GM23338 (cell line): ENCODE data around the gene NPDC1. TPM values are rescaled to one million over a fixed set of nuclear protein-coding genes. Genes with fewer than 3 reads are reported as not detected.

ENCODE experiments used
- ATAC-seq: fragments of 200-7000 bp; cut with Tn5 transposase; 3 replicates; pipeline ENCODE4 v1.9.1; 2020
- DNase-seq: peaks from one replicate; pipeline ENCODE4 v3.0.0-alpha.2; 2015; ENCODE audit warnings: low spot score
- H2AFZ ChIP-seq: fragments of 200-600 bp; sonication (generic); 2 replicates; pipeline ENCODE4 v1.8.0; 2016; ENCODE audit warnings: antibody characterized with exemption, mild to moderate bottlenecking, moderate library complexity
- H3F3A ChIP-seq: fragments of 200-600 bp; sonication (generic); replicated peaks from 2 replicates; pipeline ENCODE4 v1.8.0; 2017; ENCODE audit warnings: antibody characterized with exemption, mixed run types, low read depth
- H3K27ac ChIP-seq: fragments of 200-600 bp; sonication (generic); 2 replicates; pipeline ENCODE4 v1.6.1; 2016; ENCODE audit warnings: low read depth
- H3K27me3 ChIP-seq: fragments of 200-600 bp; sonication (generic); 2 replicates; pipeline ENCODE4 v1.8.0; 2016; ENCODE audit warnings: mild to moderate bottlenecking, mixed run types, moderate library complexity; ENCODE audit not compliant: insufficient read depth
- H3K36me3 ChIP-seq: fragments of 200-600 bp; sonication (generic); 2 replicates; pipeline ENCODE4 v1.8.0; 2016; ENCODE audit warnings: mild to moderate bottlenecking; ENCODE audit not compliant: insufficient read depth
- H3K4me1 ChIP-seq: fragments of 200-600 bp; sonication (generic); 2 replicates; pipeline ENCODE4 v1.8.0; 2016; ENCODE audit warnings: mild to moderate bottlenecking, moderate library complexity; ENCODE audit not compliant: insufficient read depth
- H3K4me2 ChIP-seq: fragments of 200-600 bp; sonication (generic); 2 replicates; pipeline ENCODE4 v1.7.1; 2017; ENCODE audit warnings: mixed run types
- H3K4me3 ChIP-seq: fragments of 200-600 bp; sonication (generic); 2 replicates; pipeline ENCODE4 v1.6.1; 2016; ENCODE audit warnings: mixed run types
- H3K79me2 ChIP-seq: fragments of 200-600 bp; sonication (generic); replicated peaks from 2 replicates; pipeline ENCODE4 v1.8.0; 2017; ENCODE audit warnings: mild to moderate bottlenecking; ENCODE audit not compliant: insufficient read depth
- H3K9me2 ChIP-seq: fragments of 200-600 bp; sonication (generic); 2 replicates; pipeline ENCODE4 v1.8.0; 2017; ENCODE audit not compliant: insufficient read depth
- H4K20me1 ChIP-seq: fragments of 200-600 bp; sonication (generic); replicated peaks from 2 replicates; pipeline ENCODE4 v1.8.0; 2017; ENCODE audit warnings: mild to moderate bottlenecking; ENCODE audit not compliant: insufficient read depth
- H3K27ac Mint-ChIP-seq: 2 replicates; pipeline ENCODE4 v1.8.0; 2020; ENCODE audit warnings: inconsistent platforms, mild to moderate bottlenecking, moderate library complexity, mixed read lengths
- H3K27me3 Mint-ChIP-seq: 3 replicates; pipeline ENCODE4 v1.8.0; 2022; ENCODE audit warnings: low read depth, mild to moderate bottlenecking, moderate library complexity, mixed read lengths, inconsistent platforms; ENCODE audit not compliant: insufficient read depth, poor library complexity
- H3K36me3 Mint-ChIP-seq: 3 replicates; pipeline ENCODE4 v1.8.0; 2021; ENCODE audit warnings: low read depth, mild to moderate bottlenecking, inconsistent platforms, moderate library complexity, mixed read lengths
- H3K4me1 Mint-ChIP-seq: 3 replicates; pipeline ENCODE4 v1.8.0; 2020; ENCODE audit warnings: mild to moderate bottlenecking, inconsistent platforms, mixed read lengths
- H3K4me3 Mint-ChIP-seq: 3 replicates; pipeline ENCODE4 v1.8.0; 2021; ENCODE audit warnings: moderate library complexity, mild to moderate bottlenecking, inconsistent platforms, mixed read lengths
- H3K9me3 Mint-ChIP-seq: 3 replicates; pipeline ENCODE4 v1.8.0; 2020; ENCODE audit warnings: moderate library complexity, mild to moderate bottlenecking, inconsistent platforms, mixed read lengths
- CREB1 ChIP-seq: fragments of 250-450 bp; sonication (Bioruptor Pico); IDR thresholded peaks from 2 replicates; pipeline ENCODE4 v1.5.0; 2020; ENCODE audit warnings: low read depth, mild to moderate bottlenecking, moderate library complexity
- CTCF ChIP-seq, 2 experiments: fragments of 200-600 bp in 1 of 2; sonication (generic) in 1 of 2; conservative IDR thresholded peaks; 2 replicates each; pipeline versions ENCODE4 v1.5.1 to v1.6.1; 2016 to 2017; ENCODE audit warnings: antibody characterized with exemption in 2 of 2, low read depth in 2 of 2, mild to moderate bottlenecking in 2 of 2, moderate library complexity in 1 of 2
- EZH2 ChIP-seq: fragments of 200-600 bp; sonication (generic); IDR thresholded peaks from one replicate; pipeline ENCODE4 v1.8.0; 2017; ENCODE audit warnings: antibody characterized with exemption, mild to moderate bottlenecking, low read depth; ENCODE audit not compliant: unreplicated experiment
- EZH2phosphoT487 ChIP-seq: fragments of 200-600 bp; sonication (generic); IDR thresholded peaks from one replicate; pipeline ENCODE4 v1.8.1; 2018; ENCODE audit warnings: antibody characterized with exemption; ENCODE audit not compliant: unreplicated experiment
- JUNB ChIP-seq: IDR thresholded peaks from one replicate; pipeline ENCODE4 v1.6.1; 2016; ENCODE audit warnings: antibody characterized with exemption; ENCODE audit not compliant: unreplicated experiment
- NANOG ChIP-seq: IDR thresholded peaks from 2 replicates; pipeline ENCODE4 v1.6.1; 2016; ENCODE audit warnings: antibody characterized with exemption, borderline replicate concordance
- POLR2AphosphoS5 ChIP-seq: IDR thresholded peaks from 2 replicates; pipeline ENCODE4 v1.6.1; 2016; ENCODE audit warnings: antibody characterized with exemption, low read depth
- REST ChIP-seq: IDR thresholded peaks from one replicate; pipeline ENCODE4 v1.6.1; 2018; ENCODE audit warnings: antibody characterized with exemption; ENCODE audit not compliant: unreplicated experiment
- STAT1 ChIP-seq: IDR thresholded peaks from one replicate; pipeline ENCODE4 v1.6.1; 2016; ENCODE audit warnings: antibody characterized with exemption; ENCODE audit not compliant: unreplicated experiment
- ZNF114 ChIP-seq: fragments of 250-450 bp; sonication (Bioruptor Pico); IDR thresholded peaks from 2 replicates; pipeline ENCODE4 v1.5.0; 2020; ENCODE audit warnings: mild to moderate bottlenecking, moderate library complexity
- ZNF331 ChIP-seq: fragments of 250-450 bp; sonication (Bioruptor Pico); IDR thresholded peaks from 2 replicates; pipeline ENCODE4 v1.5.0; 2020; ENCODE audit warnings: low read depth, mild to moderate bottlenecking, moderate library complexity
- ZNF462 ChIP-seq: fragments of 250-450 bp; sonication (Bioruptor Pico); IDR thresholded peaks from 2 replicates; pipeline ENCODE4 v1.5.0; 2020; ENCODE audit warnings: mild to moderate bottlenecking, moderate library complexity
- polyA plus RNA-seq: library from polyadenylated mRNA; unstranded; fragments of >200 nt; fragmentation: Nextera tagmentation; extraction: Ambion mirVana; gene quantifications from 2 replicates; pipeline ENCODE4 v1.2.1, GENCODE V29; 2016
- total RNA-seq: library from RNA; depleted of rRNA; stranded (reverse); fragments of >200 nt; shearing (Covaris generic); gene quantifications from 2 replicates; pipeline ENCODE4 v1.2.3, GENCODE V29; 2014
- TF ChIP-seq, protein P1 (sequence below): IDR thresholded peaks from 2 replicates; pipeline ENCODE4 v1.6.1; 2016; ENCODE audit warnings: antibody characterized with exemption

NPDC1 gene
- total and polyA plus RNA-seq, 2 experiments from 2014 or later: 34.3 to 35.5 TPM

DNA sequence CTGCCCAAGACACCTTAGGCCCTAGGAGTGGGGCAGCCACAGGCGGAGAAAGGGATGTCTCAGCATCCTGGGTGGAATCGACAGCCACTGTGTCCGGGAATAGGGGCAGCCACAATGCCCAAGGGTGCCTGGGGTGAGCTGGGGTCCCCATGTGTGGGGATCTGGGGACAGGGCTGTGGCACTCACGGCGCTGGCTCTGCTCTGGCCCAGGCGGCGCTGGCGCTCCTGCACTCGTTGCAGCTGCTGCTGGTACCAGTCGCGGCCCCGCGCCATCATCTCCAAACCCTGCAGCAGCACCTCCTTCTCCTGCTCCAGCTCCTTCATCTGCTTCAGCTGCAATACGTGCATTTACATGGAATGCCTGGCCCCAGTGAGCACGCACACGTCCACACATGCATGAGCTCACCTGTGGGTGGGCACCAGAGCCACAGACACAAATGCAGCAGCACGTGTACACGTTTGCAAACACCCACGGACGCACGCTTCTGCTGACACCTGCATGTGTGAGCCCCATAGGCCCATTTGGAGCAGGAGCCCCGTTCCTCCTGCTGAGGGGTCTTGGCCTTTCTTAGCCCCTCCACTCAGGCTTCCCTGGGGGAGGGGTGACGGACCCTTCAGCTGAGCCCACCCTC, 19.5 kb upstream of the NPDC1 start:
- peaks cover 10% of the 10 kb centered on the region for H3K4me1 Mint-ChIP-seq
- H3K4me3 Mint-ChIP-seq: no peak overlapping the region
- no peak for TF ChIP-seq STAT1
- no peak for TF ChIP-seq JUNB
- no peak for TF ChIP-seq ZNF331
- TF ChIP-seq CREB1: no peak
- no peak for TF ChIP-seq EZH2phosphoT487
- no peak for TF ChIP-seq ZNF114 (CRISPR knock-in tag)
- TF ChIP-seq CTCF (conservative IDR thresholded peaks at IDR 0.05; ENCODE audit: low read depth in 2 of 2): no peak
- no peak for TF ChIP-seq ZNF462
- TF ChIP-seq, protein P1, sequence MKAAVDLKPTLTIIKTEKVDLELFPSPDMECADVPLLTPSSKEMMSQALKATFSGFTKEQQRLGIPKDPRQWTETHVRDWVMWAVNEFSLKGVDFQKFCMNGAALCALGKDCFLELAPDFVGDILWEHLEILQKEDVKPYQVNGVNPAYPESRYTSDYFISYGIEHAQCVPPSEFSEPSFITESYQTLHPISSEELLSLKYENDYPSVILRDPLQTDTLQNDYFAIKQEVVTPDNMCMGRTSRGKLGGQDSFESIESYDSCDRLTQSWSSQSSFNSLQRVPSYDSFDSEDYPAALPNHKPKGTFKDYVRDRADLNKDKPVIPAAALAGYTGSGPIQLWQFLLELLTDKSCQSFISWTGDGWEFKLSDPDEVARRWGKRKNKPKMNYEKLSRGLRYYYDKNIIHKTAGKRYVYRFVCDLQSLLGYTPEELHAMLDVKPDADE: no peak
- TF ChIP-seq POLR2AphosphoS5: no peak
- TF ChIP-seq REST: no peak
- no peak for TF ChIP-seq EZH2
- no peak for TF ChIP-seq NANOG
- Histone ChIP-seq H3K27ac (no peak overlapping the region), H2AFZ (no peak overlapping the region), H3K4me1 (peaks cover 12% of the 10 kb centered on the region; the same call in 1 of the 2 replicates), H3F3A (peaks cover 7% of the 10 kb centered on the region; the same call in 1 of the 2 replicates), H3K36me3 (no peaks in the 10 kb centered on the region; the same call in 1 of the 2 replicates), H3K79me2 (peaks cover 10% of the 10 kb centered on the region; the same call in 1 of the 2 replicates), H3K4me2 (no peak overlapping the region), H3K27me3 (peaks cover 9% of the 10 kb centered on the region; the same call in 1 of the 2 replicates), H4K20me1 (peaks cover 11% of the 10 kb centered on the region; the same call in 1 of the 2 replicates), H3K9me2 (no peaks in the 10 kb centered on the region), H3K4me3 (no peak overlapping the region)
- no peak for ATAC-seq
- peaks cover 1% of the 10 kb centered on the region for H3K27me3 Mint-ChIP-seq
- DNase-seq: no peak
- no peaks in the 10 kb centered on the region; the same call in 2 of the 3 replicates for H3K36me3 Mint-ChIP-seq
- H3K27ac Mint-ChIP-seq: no peak overlapping the region
- H3K9me3 Mint-ChIP-seq: no peaks in the 10 kb centered on the region
